GM23248 (cell line): Measurements from ENCODE around the gene CDC42EP5.

Experiments
- EZH2 ChIP-seq: fragments of 200-600 bp; sonication (generic); IDR thresholded peaks from 2 replicates; pipeline ENCODE4 v1.6.1; 2018; ENCODE audit warnings: antibody characterized with exemption, mild to moderate bottlenecking; ENCODE audit not compliant: insufficient read depth, poor library complexity, severe bottlenecking
- EZH2phosphoT487 ChIP-seq: fragments of 200-600 bp; sonication (generic); IDR thresholded peaks from 2 replicates; pipeline ENCODE4 v1.6.1; 2018; ENCODE audit warnings: antibody characterized with exemption, moderate library complexity, mild to moderate bottlenecking, low read depth; ENCODE audit not compliant: insufficient read depth

GRCh38 chr19:54421521-54421920 is 51.6 kb downstream of the CDC42EP5 start:
- no peak for TF ChIP-seq EZH2
- no peak for TF ChIP-seq EZH2phosphoT487
